Body of pancreas (tissue), 4 donors: ENCODE measurements around the gene IKZF3.

Source experiments
- POLR2A ChIP-seq, 3 donors: fragments of 450-650 bp; IDR thresholded peaks; one replicate each; pipeline ENCODE4 v1.6.1; 2016; ENCODE audit warnings: antibody characterized with exemption in 3 of 3, mild to moderate bottlenecking in 2 of 3
- TF ChIP-seq, protein P1 (sequence below), 7 experiments: fragments of 450-650 bp in 4 of 7; fragments of 200-600 bp in 3 of 7; sonication (generic) in 3 of 7; IDR thresholded peaks; one replicate each; pipeline ENCODE4 v1.5.1; 2016 to 2019; ENCODE audit warnings: antibody characterized with exemption in 7 of 7

DNA sequence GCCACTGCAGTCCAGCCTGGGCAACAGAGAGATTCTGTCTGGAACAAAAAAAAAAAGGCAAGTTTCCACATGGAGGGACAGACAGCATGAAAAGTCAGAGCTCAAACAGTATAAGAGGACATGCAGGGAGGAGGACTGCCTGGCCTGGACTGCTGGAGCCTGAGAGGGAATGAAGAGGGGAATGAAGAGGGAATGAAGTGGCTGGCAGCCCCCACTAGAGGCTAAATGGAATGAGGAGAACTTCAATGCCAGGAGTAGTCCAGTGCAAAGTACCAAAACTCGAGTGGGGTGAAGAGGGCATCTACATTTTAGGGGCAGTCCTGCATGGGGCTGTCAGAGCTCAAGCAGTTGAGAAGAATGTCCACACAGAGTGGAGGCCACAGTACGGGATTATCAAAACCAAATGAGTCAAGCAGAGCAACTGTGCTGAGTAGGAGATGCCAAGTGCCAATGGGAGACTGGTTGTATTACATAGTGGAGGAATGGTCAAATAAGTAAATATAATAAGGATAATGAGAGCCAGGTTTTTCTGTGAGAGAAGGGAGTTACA is 22.9 kb downstream of the IKZF3 start:
- TF ChIP-seq, protein P1, sequence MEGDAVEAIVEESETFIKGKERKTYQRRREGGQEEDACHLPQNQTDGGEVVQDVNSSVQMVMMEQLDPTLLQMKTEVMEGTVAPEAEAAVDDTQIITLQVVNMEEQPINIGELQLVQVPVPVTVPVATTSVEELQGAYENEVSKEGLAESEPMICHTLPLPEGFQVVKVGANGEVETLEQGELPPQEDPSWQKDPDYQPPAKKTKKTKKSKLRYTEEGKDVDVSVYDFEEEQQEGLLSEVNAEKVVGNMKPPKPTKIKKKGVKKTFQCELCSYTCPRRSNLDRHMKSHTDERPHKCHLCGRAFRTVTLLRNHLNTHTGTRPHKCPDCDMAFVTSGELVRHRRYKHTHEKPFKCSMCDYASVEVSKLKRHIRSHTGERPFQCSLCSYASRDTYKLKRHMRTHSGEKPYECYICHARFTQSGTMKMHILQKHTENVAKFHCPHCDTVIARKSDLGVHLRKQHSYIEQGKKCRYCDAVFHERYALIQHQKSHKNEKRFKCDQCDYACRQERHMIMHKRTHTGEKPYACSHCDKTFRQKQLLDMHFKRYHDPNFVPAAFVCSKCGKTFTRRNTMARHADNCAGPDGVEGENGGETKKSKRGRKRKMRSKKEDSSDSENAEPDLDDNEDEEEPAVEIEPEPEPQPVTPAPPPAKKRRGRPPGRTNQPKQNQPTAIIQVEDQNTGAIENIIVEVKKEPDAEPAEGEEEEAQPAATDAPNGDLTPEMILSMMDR (IDR thresholded peaks at IDR 0.05), result no peak
- no peak for TF ChIP-seq POLR2A (IDR thresholded peaks at IDR 0.05)
